Caco-2 (cell line): ENCODE results near the gene MYDGF. TPM values are rescaled to one million over a fixed set of nuclear protein-coding genes. Genes with fewer than 3 reads are reported as not detected.
"Not testable (repeated sequence)": the region's sequence is repeated elsewhere in the genome, so short reads cannot be mapped to it uniquely, and the experiment has no call there.

ENCODE experiments used
- BruUV-seq: library from RNA; stranded (reverse); fragments of 400-500 nt; replicated peaks from 2 replicates; lab custom pipeline; 2021; lab: Mats Ljungman, UMichigan
- CTCF ChIA-PET: fragments of 300-600 bp; sonication (Branson Sonifier 250); formaldehyde crosslinking; loops from one replicate; lab custom pipeline; 2022; ENCODE audit warnings: antibody characterized with exemption; lab: Charles Lee
- POLR2A ChIA-PET: fragments of 300-600 bp; sonication (Branson Sonifier 250); formaldehyde crosslinking; loops from one replicate; lab custom pipeline; 2022; ENCODE audit warnings: antibody characterized with exemption; lab: Charles Lee
- DNase-seq, 2 experiments: peaks; one replicate each; pipeline versions ENCODE4 v3.0.0 to v3.0.0-alpha.2; 2020 to 2022
- H3K27me3 ChIP-seq: replicated peaks from 2 replicates; pipeline ENCODE4 v1.6.0; 2011; ENCODE audit warnings: low read length; ENCODE audit not compliant: control insufficient read depth, insufficient read depth
- H3K36me3 ChIP-seq: 2 replicates; pipeline ENCODE4 v1.5.1; 2011; ENCODE audit warnings: low read length; ENCODE audit not compliant: control insufficient read depth, insufficient read depth
- H3K4me1 ChIP-seq: fragments of 250-450 bp; sonication (Bioruptor Pico); 2 replicates; pipeline ENCODE4 v1.5.1; 2020; ENCODE audit warnings: mild to moderate bottlenecking
- H3K4me3 ChIP-seq: 2 replicates; pipeline ENCODE4 v1.5.1; 2011; ENCODE audit warnings: low read depth, mild to moderate bottlenecking, control low read depth, low read length
- H3K9me3 ChIP-seq: fragments of 250-450 bp; sonication (Bioruptor Pico); 2 replicates; pipeline ENCODE4 v1.5.1; 2020; ENCODE audit warnings: mild to moderate bottlenecking, moderate library complexity
- H3K27ac Mint-ChIP-seq: one replicate; pipeline ENCODE4 v1.8.0; 2022; ENCODE audit warnings: mixed read lengths; ENCODE audit not compliant: unreplicated experiment
- H3K27me3 Mint-ChIP-seq: one replicate; pipeline ENCODE4 v1.8.0; 2022; ENCODE audit warnings: mixed read lengths; ENCODE audit not compliant: insufficient read depth, unreplicated experiment
- H3K36me3 Mint-ChIP-seq: one replicate; pipeline ENCODE4 v1.8.0; 2022; ENCODE audit warnings: mild to moderate bottlenecking, mixed read lengths; ENCODE audit not compliant: insufficient read depth, unreplicated experiment
- H3K4me1 Mint-ChIP-seq: one replicate; pipeline ENCODE4 v1.8.0; 2022; ENCODE audit warnings: low read depth, mixed read lengths; ENCODE audit not compliant: unreplicated experiment
- H3K4me3 Mint-ChIP-seq: one replicate; pipeline ENCODE4 v1.8.0; 2022; ENCODE audit warnings: mild to moderate bottlenecking, moderate library complexity, mixed read lengths; ENCODE audit not compliant: unreplicated experiment
- H3K9me3 Mint-ChIP-seq: one replicate; pipeline ENCODE4 v1.8.0; 2022; ENCODE audit warnings: mixed read lengths; ENCODE audit not compliant: unreplicated experiment
- CTCF ChIP-seq, 2 experiments: fragments of 200-600 bp in 1 of 2; IDR thresholded peaks; 1 replicate in 1 of 2; 2 replicates in 1 of 2; pipeline versions ENCODE4 v1.5.1 to v1.8.0; 2011 to 2022; ENCODE audit warnings: antibody characterized with exemption in 1 of 2, control low read depth in 1 of 2, inconsistent platforms in 1 of 2, low read depth in 1 of 2, low read length in 1 of 2, mild to moderate bottlenecking in 1 of 2, moderate library complexity in 1 of 2; ENCODE audit not compliant: insufficient read depth in 1 of 2, severe bottlenecking in 1 of 2, unreplicated experiment in 1 of 2
- intact Hi-C: fragments of 100-400 bp; cut with micrococcal nuclease; formaldehyde crosslinking; loops from one replicate; pipeline ENCODE4 v1.10.0; 2022; ENCODE audit not compliant: unreplicated experiment
- total RNA-seq: library from RNA; stranded (reverse); gene quantifications from 2 replicates; pipeline ENCODE4 v1.2.3, GENCODE V29; 2022

The MYDGF gene
- total RNA-seq, 1 experiment from 2014 or later: 106 TPM

DNA sequence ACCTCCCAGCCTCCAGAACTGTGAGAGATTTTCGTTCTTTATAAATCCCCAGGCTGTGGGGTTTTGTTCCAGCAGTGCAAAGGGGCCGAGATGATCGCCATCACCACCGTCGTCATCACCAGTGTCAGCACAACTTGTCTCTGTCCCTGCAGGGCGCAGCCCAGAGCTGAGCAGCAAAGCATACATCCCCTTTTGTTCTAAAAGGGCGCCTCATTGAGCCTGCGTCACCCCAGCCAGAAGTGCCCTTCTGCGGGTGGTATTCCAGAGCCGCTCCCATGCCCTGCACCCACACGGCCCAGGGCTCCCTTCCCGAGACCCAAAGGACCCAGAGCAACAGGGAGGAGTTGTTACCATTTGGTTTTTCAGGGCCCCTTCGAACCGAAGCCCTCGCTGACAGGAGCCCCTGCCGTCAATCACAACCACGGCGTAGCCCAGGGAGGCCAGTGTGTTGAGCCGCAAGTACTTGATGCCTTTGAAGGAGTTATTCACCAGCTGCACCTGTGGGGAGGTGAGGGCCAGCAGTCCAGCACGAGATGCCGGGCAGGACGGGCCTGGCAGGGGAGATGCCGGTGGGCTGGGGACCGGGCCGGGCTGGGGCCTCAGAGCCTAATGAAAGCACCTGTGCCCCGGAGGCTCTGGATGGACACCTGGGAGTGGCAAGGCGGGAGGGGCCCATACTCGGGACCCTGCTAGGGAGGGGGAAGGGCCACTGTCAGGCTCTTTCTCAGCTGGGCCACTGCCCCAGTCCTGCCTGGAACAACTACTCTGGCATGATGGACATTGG lies 14.4 kb upstream of the MYDGF start:
- intact Hi-C loops: no loop called here
- no peaks in the 10 kb centered on the region for H3K4me1 ChIP-seq
- no peak for TF ChIP-seq CTCF (IDR thresholded peaks at IDR 0.05; ENCODE audit: insufficient read depth in 1 of 2, low read depth in 1 of 2, low read length in 1 of 2, severe bottlenecking in 1 of 2, unreplicated experiment in 1 of 2)
- ChIA-PET POLR2A (no interaction called here), CTCF (no interaction called here)
- H3K4me3 ChIP-seq: no peak overlapping the region
- Mint-ChIP-seq H3K4me3 (no peak overlapping the region), H3K36me3 (peaks cover 26% of the 10 kb centered on the region), H3K27ac (no peak overlapping the region), H3K4me1 (no peaks in the 10 kb centered on the region), H3K27me3 (no peaks in the 10 kb centered on the region), H3K9me3 (no peaks in the 10 kb centered on the region)
- no peaks in the 10 kb centered on the region for H3K27me3 ChIP-seq
- no peaks in the 10 kb centered on the region; the same call in 1 of the 2 replicates for H3K36me3 ChIP-seq
- no peak for DNase-seq
- no TSS peak for BruUV-seq
- no peaks in the 10 kb centered on the region for H3K9me3 ChIP-seq

DNA sequence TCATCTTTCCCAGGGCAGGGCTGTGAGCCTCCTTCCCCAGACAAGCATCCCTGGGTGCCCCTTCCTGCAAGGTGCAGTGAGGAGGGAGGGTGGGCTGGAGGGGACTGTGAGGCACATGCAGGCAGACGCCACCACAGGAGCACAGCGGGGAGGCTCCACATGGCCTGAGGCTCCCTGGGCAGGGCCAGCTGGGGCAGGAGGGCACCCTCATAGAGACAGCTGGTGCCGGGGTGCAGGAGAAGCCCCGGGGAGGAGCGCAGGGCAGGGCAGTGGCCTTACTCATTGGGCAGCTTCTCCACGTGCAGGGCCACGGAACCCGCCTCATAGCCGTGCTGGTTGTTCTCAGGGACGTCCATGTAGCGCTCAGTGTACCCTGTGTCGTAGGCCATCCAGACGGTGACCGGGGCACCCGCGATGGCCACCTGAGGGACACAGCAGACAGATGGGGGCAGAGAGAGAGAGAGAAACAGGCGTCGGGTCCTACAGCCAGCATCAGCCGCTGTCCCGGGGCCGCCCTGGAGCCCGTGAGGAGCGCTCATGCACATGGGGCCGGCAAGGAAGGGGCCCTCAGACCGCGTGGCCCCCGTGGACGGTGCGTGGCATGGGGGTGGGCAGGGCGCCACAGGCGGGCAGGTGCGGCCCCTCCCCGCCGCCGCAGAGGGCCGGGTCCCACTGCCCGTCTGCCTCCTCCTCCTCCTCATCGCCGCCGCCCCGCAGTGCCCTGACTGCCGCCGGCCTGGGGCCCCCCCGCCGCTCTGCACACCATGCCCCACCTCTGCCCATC lies 12.5 kb upstream of the MYDGF start:
- Mint-ChIP-seq H3K4me1 (no peaks in the 10 kb centered on the region), H3K27me3 (no peaks in the 10 kb centered on the region), H3K36me3 (peaks cover 37% of the 10 kb centered on the region), H3K9me3 (no peaks in the 10 kb centered on the region), H3K4me3 (no peak overlapping the region), H3K27ac (no peak overlapping the region)
- POLR2A ChIA-PET: no interaction called here
- H3K27me3 ChIP-seq: no peaks in the 10 kb centered on the region
- H3K9me3 ChIP-seq: no peaks in the 10 kb centered on the region
- no peak for DNase-seq
- H3K36me3 ChIP-seq: no peaks in the 10 kb centered on the region
- BruUV-seq: no TSS peak
- intact Hi-C loops: no loop called here
- CTCF ChIA-PET: interaction anchor here (0.7 kb wide), 1 partner anchor 53 kb away, joined by 5 read pairs; no protein-coding TSS in a partner anchor
- no peak overlapping the region for H3K4me3 ChIP-seq
- TF ChIP-seq CTCF (IDR thresholded peaks at IDR 0.05; ENCODE audit: insufficient read depth in 1 of 2, low read depth in 1 of 2, low read length in 1 of 2, severe bottlenecking in 1 of 2, unreplicated experiment in 1 of 2): no peak
- H3K4me1 ChIP-seq: no peaks in the 10 kb centered on the region

DNA sequence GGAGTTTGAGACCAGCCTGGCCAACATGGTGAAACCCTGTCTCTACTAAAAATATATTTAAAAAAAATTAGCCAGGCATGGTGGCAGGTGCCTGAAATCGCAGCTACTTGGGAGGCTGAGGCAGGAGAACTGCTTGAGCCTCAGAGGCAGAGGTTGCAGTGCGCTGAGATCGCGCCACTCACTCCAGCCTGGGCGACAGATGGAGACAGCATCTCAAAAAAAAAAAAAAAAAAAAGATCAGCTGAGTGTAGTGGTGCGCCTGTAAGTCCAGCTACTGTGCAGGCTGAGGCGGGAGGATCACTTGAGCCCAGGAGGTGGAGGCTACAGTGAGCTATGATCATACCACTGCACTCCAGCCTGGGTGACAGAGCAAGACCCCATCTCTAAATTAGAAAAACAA lies 9.9 kb upstream of the MYDGF start:
- CTCF ChIA-PET: interaction anchor here (0.6 kb wide), 1 partner anchor 27 kb away, joined by 7 read pairs; no protein-coding TSS in a partner anchor
- POLR2A ChIA-PET: interaction anchor here (0.6 kb wide), 1 partner anchor 44 kb away, joined by 4 read pairs; the partner anchor contains the start of gene DPP9

More for the DNA sequence above, 9.9 kb upstream of the MYDGF start:
- intact Hi-C loops, H3K27me3 ChIP-seq, H3K4me3 Mint-ChIP-seq, H3K4me1 Mint-ChIP-seq, H3K4me1 ChIP-seq, BruUV-seq, H3K27ac Mint-ChIP-seq, H3K9me3 Mint-ChIP-seq, H3K27me3 Mint-ChIP-seq, DNase-seq, H3K9me3 ChIP-seq, H3K4me3 ChIP-seq, H3K36me3 ChIP-seq: not testable (repeated sequence)
- H3K36me3 Mint-ChIP-seq: peaks cover 35% of the 10 kb centered on the region
